ENCODE results near the gene MDGA2. TPM values are rescaled to one million over a fixed set of nuclear protein-coding genes. Genes with fewer than 3 reads are reported as not detected.

Gene MDGA2
- total RNA-seq, 1 donor from 2014 or later, result 1.3 TPM

- H3K36me3 Mint-ChIP-seq, result no peaks in the 10 kb centered on the region
- TF ChIP-seq, protein P1, sequence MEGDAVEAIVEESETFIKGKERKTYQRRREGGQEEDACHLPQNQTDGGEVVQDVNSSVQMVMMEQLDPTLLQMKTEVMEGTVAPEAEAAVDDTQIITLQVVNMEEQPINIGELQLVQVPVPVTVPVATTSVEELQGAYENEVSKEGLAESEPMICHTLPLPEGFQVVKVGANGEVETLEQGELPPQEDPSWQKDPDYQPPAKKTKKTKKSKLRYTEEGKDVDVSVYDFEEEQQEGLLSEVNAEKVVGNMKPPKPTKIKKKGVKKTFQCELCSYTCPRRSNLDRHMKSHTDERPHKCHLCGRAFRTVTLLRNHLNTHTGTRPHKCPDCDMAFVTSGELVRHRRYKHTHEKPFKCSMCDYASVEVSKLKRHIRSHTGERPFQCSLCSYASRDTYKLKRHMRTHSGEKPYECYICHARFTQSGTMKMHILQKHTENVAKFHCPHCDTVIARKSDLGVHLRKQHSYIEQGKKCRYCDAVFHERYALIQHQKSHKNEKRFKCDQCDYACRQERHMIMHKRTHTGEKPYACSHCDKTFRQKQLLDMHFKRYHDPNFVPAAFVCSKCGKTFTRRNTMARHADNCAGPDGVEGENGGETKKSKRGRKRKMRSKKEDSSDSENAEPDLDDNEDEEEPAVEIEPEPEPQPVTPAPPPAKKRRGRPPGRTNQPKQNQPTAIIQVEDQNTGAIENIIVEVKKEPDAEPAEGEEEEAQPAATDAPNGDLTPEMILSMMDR (conservative IDR thresholded peaks at IDR 0.05), result no peak
- H3K4me1 Mint-ChIP-seq (ENCODE audit: unreplicated experiment), result no peaks in the 10 kb centered on the region
- H3K4me3 Mint-ChIP-seq, result no peak overlapping the region
- no peaks in the 10 kb centered on the region for H3K27me3 Mint-ChIP-seq
- H3K9me3 Mint-ChIP-seq, result no peaks in the 10 kb centered on the region
- DNase-seq (ENCODE audit: extremely low spot score, unreplicated experiment), result no peak
- no peak overlapping the region for H3K27ac Mint-ChIP-seq
Observed at GRCh38 chr14:47435331-47435965, 240.0 kb downstream of the MDGA2 start.

GRCh38 chr14:47427629-47428028 lies 247.8 kb downstream of the MDGA2 start:
- Mint-ChIP-seq H3K27me3 (no peaks in the 10 kb centered on the region), H3K9me3 (no peaks in the 10 kb centered on the region), H3K27ac (no peak overlapping the region), H3K4me1 (ENCODE audit: unreplicated experiment) (no peaks in the 10 kb centered on the region), H3K4me3 (no peak overlapping the region), H3K36me3 (no peaks in the 10 kb centered on the region)
- TF ChIP-seq, protein P1 (conservative IDR thresholded peaks at IDR 0.05), result no peak
- no peak for DNase-seq (ENCODE audit: extremely low spot score, unreplicated experiment)

GRCh38 chr14:47425302-47425701 lies 250.1 kb downstream of the MDGA2 start:
- TF ChIP-seq, protein P1 (conservative IDR thresholded peaks at IDR 0.05), result no peak
- no peaks in the 10 kb centered on the region for H3K27me3 Mint-ChIP-seq
- no peaks in the 10 kb centered on the region for H3K9me3 Mint-ChIP-seq
- H3K27ac Mint-ChIP-seq, result no peak overlapping the region
- H3K4me3 Mint-ChIP-seq, result no peak overlapping the region
- no peak for DNase-seq (ENCODE audit: extremely low spot score, unreplicated experiment)
- H3K4me1 Mint-ChIP-seq (ENCODE audit: unreplicated experiment), result no peaks in the 10 kb centered on the region
- H3K36me3 Mint-ChIP-seq, result no peaks in the 10 kb centered on the region

- no peak for DNase-seq (ENCODE audit: extremely low spot score, unreplicated experiment)
- Mint-ChIP-seq H3K27ac (no peak overlapping the region), H3K4me3 (no peak overlapping the region), H3K36me3 (no peaks in the 10 kb centered on the region), H3K4me1 (ENCODE audit: unreplicated experiment) (no peaks in the 10 kb centered on the region), H3K27me3 (no peaks in the 10 kb centered on the region), H3K9me3 (no peaks in the 10 kb centered on the region)
- TF ChIP-seq, protein P1 (conservative IDR thresholded peaks at IDR 0.05), result no peak
Observed at GRCh38 chr14:47422191-47422590, 253.2 kb downstream of the MDGA2 start.

- H3K27ac Mint-ChIP-seq, result no peak overlapping the region
- TF ChIP-seq, protein P1 (conservative IDR thresholded peaks at IDR 0.05), result no peak
- H3K36me3 Mint-ChIP-seq, result no peaks in the 10 kb centered on the region
- H3K4me1 Mint-ChIP-seq (ENCODE audit: unreplicated experiment), result no peaks in the 10 kb centered on the region
- no peaks in the 10 kb centered on the region for H3K27me3 Mint-ChIP-seq
- DNase-seq (ENCODE audit: extremely low spot score, unreplicated experiment), result no peak
- no peak overlapping the region for H3K4me3 Mint-ChIP-seq
- no peaks in the 10 kb centered on the region for H3K9me3 Mint-ChIP-seq
Observed at GRCh38 chr14:47411523-47411922, 263.9 kb downstream of the MDGA2 start.
